ENCODE measurements around the gene SNF8. TPM values are rescaled to one million over a fixed set of nuclear protein-coding genes. Genes with fewer than 3 reads are reported as not detected.

The SNF8 gene
- total and polyA plus RNA-seq, 2 of the 4 experiments (the other 2 are of a cell fraction), result 171 to 181 TPM

- peak within 1 kb of the TSS; percentile 99 for H3K9ac ChIP-seq (ENCODE audit: low read depth, low read length)
- H3K27me3 ChIP-seq (ENCODE audit: control insufficient read depth, insufficient read depth, low read length), result no peaks in the 10 kb centered on the region
- dilution Hi-C loops (cut with HindIII; ENCODE audit: low sequenced_read_pairs, unreplicated experiment) (loop anchor here (25.0 kb wide), 1 partner anchor 129 kb away; no protein-coding TSS in a partner anchor), in situ Hi-C loops (cut with MboI; ENCODE audit: low sequenced_read_pairs) (no loop called here), intact Hi-C loops (cut with micrococcal nuclease) (no loop called here)
- peak within 1 kb of the TSS; percentile 91 for H4K91ac ChIP-seq (ENCODE audit: insufficient read depth, low read depth, low read length)
- H3K4me1 ChIP-seq (ENCODE audit: control insufficient read depth, insufficient read depth, low read length), result peaks cover 13% of the 10 kb centered on the region
- peaks cover 41% of the 10 kb centered on the region for H4K20me1 ChIP-seq (ENCODE audit: insufficient read depth, low read length)
- H3K4me2 ChIP-seq (ENCODE audit: low read depth, low read length), result peak within 1 kb of the TSS; percentile 99
- H2BK5ac ChIP-seq (ENCODE audit: low read depth, low read length, poor library complexity, severe bottlenecking), result peak within 1 kb of the TSS; percentile 95
- peaks cover 17% of the 10 kb centered on the region for H3K36me3 ChIP-seq (ENCODE audit: control insufficient read depth, insufficient read depth, low read length)
- peak within 1 kb of the TSS; percentile 81 for H2BK120ac ChIP-seq (ENCODE audit: low read depth, low read length)
- peak within 1 kb of the TSS; percentile 89 for H3K56ac ChIP-seq (ENCODE audit: extremely low read depth, insufficient read depth, low read length)
- H3K9me3 ChIP-seq (ENCODE audit: control insufficient read depth, insufficient read depth, low read length), result no peaks in the 10 kb centered on the region
- DNase-seq (peak; percentile 95), ATAC-seq (ENCODE audit: low read depth) (peak; percentile 90)
- H2BK20ac ChIP-seq (ENCODE audit: low read depth, low read length), result no peak within 1 kb of the TSS; the same call in 1 of the 2 replicates
- TF ChIP-seq CTCF (conservative IDR thresholded peaks at IDR 0.05; ENCODE audit: low read depth, low read length) (peak; percentile 19; the same call in 1 of the 2 replicates), SMC3 (IDR thresholded peaks at IDR 0.05; ENCODE audit: low read depth, low read length) (peak; percentile 8; the same call in 1 of the 2 replicates), POLR2A (IDR thresholded peaks at IDR 0.05; ENCODE audit: low read depth, low read length) (peak; percentile 96), MXI1 (IDR thresholded peaks at IDR 0.05; ENCODE audit: borderline replicate concordance, low read depth, low read length) (peak; percentile 9; the same call in 1 of the 2 replicates), BHLHE40 (IDR thresholded peaks at IDR 0.05; ENCODE audit: low read depth, low read length) (no peak), FOS (IDR thresholded peaks at IDR 0.05; ENCODE audit: low read depth, low read length) (no peak), MAZ (IDR thresholded peaks at IDR 0.05; ENCODE audit: borderline replicate concordance, low read depth, low read length) (peak; percentile 90)
- peak within 1 kb of the TSS; percentile 99 for H2AK9ac ChIP-seq (replicated peaks; ENCODE audit: low read depth, low read length, poor library complexity)
- H3K4ac ChIP-seq (ENCODE audit: low read depth, low read length), result peak within 1 kb of the TSS; percentile 92
- H3K79me1 ChIP-seq (ENCODE audit: low read depth in 1 of 2, low read length in 2 of 2), result peaks cover 13 to 46% of the 10 kb centered on the region in 2 experiments
- peak within 1 kb of the TSS; percentile 96 for H3K27ac ChIP-seq (ENCODE audit: insufficient read depth, low read length)
- peaks cover 25% of the 10 kb centered on the region for H3K9me1 ChIP-seq (ENCODE audit: insufficient read depth, low read length)
- H3K18ac ChIP-seq (ENCODE audit: low read depth, low read length), result peak within 1 kb of the TSS; percentile 85
- CTCF ChIA-PET, result interaction anchor here (0.6 kb wide), 1 partner anchor 1955 kb away, joined by 3 read pairs; no protein-coding TSS in a partner anchor
- H2AFZ ChIP-seq (replicated peaks; ENCODE audit: low read length, poor library complexity), result peak within 1 kb of the TSS; percentile 93
- H3K4me3 ChIP-seq (ENCODE audit: insufficient read depth, low read depth, low read length), result peak within 1 kb of the TSS; percentile 68
- H4K5ac ChIP-seq (ENCODE audit: low read depth, low read length), result peak within 1 kb of the TSS; percentile 97
- BruUV-seq (replicated peaks), result no TSS peak
- POLR2A ChIA-PET (ENCODE audit: unreplicated experiment), result interaction anchor here (0.6 kb wide), 1 partner anchor 81 kb away, joined by 4 read pairs; no protein-coding TSS in a partner anchor
- peak within 1 kb of the TSS; percentile 87 to 96 for H4K8ac ChIP-seq (ENCODE audit: low read depth in 2 of 2, low read length in 2 of 2)
- H3K23ac ChIP-seq (ENCODE audit: low read depth, low read length), result peak within 1 kb of the TSS; percentile 93
- peak within 1 kb of the TSS; percentile 8; the same call in 1 of the 3 replicates for H2BK15ac ChIP-seq (ENCODE audit: low read depth, low read length)
- H3K14ac ChIP-seq (replicated peaks; ENCODE audit: low read depth, low read length), result peak within 1 kb of the TSS; percentile 97
- peak within 1 kb of the TSS; percentile 90 for H2AK5ac ChIP-seq (ENCODE audit: low read depth, low read length)
- WGBS, 2 experiments (ENCODE audit: extremely low coverage in 2 of 2, insufficient read length in 1 of 2), result 0% methylated on average over 28 of the region's 81 CpGs; no CpG with 5 or more reads in 1 of the 2 experiments
Observed at GRCh38 chr17:48908047-48908843, 36.4 kb downstream of the SNF8 start, which contains the start of gene UBE2Z. UBE2Z (plus strand) TSS chr17:48908407; CDS start chr17:48908504, 97 bp downstream.
